Epithelial cell of proximal tubule (primary cell): ENCODE results near the gene EIF4EBP2. TPM values are rescaled to one million over a fixed set of nuclear protein-coding genes. Genes with fewer than 3 reads are reported as not detected.

Experiments used
- DNase-seq: peaks from one replicate; pipeline ENCODE4 v3.0.0-alpha.2; 2011; ENCODE audit warnings: low read depth
- H3K4me3 ChIP-seq: 2 replicates; pipeline ENCODE4 v1.5.1; 2011; ENCODE audit warnings: low read depth, mild to moderate bottlenecking, low read length
- CTCF ChIP-seq: conservative IDR thresholded peaks from 2 replicates; pipeline ENCODE4 v1.5.1; 2012; ENCODE audit warnings: low read depth, mild to moderate bottlenecking, low read length
- total RNA-seq: library from RNA; depleted of rRNA; stranded (reverse); fragments of >200 nt; gene quantifications from 2 replicates; pipeline ENCODE4 v1.2.3, GENCODE V29; 2015

The EIF4EBP2 gene
- 24.3 and 27.9 TPM in 2 replicates for total RNA-seq

DNA sequence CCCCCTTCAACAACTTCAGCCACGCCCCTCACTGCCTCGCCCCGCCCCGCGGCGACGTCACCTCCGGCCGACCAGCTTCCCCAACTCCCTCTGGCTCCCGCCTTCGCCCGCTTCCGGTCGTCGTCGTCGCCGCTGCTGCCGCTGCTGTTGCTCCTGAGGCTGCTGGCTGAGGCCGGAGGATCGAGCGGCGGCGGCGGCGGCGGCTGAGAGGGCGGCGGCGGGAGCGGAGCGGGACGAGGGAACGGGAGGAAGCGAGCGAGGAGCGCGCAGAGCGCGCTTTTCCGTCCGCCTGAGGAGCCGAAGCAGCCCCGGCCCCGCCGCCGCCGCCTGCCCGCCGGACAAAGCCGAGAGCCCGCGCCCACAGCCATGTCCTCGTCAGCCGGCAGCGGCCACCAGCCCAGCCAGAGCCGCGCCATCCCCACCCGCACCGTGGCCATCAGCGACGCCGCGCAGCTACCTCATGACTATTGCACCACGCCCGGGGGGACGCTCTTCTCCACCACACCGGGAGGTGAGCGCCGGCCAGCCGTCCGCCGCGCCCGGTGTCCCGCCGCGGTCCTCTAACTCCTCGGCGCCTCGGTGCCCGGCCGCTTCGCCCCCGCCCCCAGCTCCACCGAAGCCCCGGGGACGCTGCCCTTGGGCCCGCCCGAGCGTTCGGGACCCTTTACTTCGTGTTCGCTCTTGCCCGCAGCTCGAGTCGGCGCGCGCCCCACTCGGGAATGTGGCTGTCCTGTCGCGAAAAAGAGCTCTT is at the start of gene EIF4EBP2:
TSS of gene EIF4EBP2 (plus strand) at position 110 of the 751 bp plus-strand sequence. CDS start at position 367, 257 bp downstream.
- H3K4me3 ChIP-seq = peak within 1 kb of the TSS; percentile 89
- TF ChIP-seq CTCF = no peak
- peak; percentile 45 for DNase-seq

GRCh38 chr10:70354556-70354955 is 49.4 kb upstream of the EIF4EBP2 start:
- no peak for DNase-seq
- TF ChIP-seq CTCF = no peak

DNA sequence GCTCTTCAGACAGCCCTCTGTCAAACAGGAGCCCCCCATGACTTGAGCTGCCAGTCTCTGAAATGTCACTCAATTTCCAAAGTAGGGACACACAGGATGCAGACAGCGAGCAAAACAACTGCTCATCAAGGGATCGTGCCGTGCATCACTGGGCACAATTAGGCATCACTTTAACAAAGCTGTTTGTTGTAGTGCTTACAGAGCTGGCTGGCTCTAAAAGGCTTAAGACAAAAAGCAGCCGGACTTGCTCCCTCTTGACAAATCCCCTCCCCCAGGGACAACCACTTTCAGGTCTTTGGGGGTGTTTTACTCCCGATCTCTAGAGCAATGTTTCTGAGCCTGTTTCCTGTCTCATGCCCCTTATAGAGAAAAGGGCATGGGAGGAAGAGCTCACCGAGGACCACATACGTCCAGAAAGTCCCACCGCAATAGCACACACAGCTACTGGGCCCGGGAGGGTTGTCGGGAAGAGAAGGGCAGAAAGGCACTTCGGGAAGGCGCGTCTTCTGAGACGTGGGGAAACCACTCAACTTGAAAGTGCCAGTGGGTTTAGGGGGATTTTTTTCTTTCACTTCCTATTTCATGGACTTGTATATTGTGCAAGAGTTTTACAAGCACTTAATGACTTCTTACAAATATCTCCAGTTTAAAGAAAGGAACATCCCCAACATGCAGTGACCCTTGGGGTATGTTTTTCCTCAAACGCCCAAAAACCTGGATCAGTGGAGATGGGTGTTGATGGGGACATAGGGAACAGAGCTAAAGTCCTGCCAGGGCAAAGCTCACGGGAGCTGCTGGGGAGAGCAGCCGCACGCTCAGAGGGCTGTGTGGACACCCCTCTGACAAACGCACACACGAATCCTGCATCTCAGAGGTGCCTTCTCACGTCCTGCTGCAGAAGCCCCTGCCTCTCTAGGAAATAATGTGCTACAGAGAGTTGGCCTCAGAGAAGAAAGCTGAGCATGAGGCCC is 48.6 kb upstream of the EIF4EBP2 start:
- no peak for TF ChIP-seq CTCF
- H3K4me3 ChIP-seq = no peak overlapping the region
- DNase-seq = no peak

More at GRCh38 chr10:70354556-70354955, 49.4 kb upstream of the EIF4EBP2 start:
- no peak overlapping the region for H3K4me3 ChIP-seq

- no peak overlapping the region for H3K4me3 ChIP-seq
- TF ChIP-seq CTCF = no peak
- no peak for DNase-seq
These were observed 46.4 kb upstream of the EIF4EBP2 start for GRCh38 chr10:70357565-70357964.

DNA sequence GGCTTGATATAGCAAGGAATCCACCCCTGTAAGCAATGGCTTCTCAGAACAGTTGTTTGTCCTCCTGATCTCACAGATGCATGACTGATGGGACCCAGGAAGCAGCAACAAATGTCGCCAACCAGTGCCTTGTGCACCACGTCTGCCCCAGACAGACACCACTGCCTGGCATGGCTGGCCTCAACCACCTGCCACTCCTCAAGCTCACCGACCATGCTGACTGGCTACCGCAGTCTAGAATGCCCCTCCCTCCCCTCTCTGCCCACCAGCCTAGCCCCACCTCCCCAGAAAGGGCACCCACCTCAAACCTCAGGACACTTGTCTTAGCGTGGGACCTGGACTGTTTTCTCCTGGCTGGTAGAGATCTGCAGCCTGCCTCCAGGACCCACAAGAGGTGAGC is 45.5 kb upstream of the EIF4EBP2 start:
- no peak for TF ChIP-seq CTCF
- no peak for DNase-seq
- no peak overlapping the region for H3K4me3 ChIP-seq

DNA sequence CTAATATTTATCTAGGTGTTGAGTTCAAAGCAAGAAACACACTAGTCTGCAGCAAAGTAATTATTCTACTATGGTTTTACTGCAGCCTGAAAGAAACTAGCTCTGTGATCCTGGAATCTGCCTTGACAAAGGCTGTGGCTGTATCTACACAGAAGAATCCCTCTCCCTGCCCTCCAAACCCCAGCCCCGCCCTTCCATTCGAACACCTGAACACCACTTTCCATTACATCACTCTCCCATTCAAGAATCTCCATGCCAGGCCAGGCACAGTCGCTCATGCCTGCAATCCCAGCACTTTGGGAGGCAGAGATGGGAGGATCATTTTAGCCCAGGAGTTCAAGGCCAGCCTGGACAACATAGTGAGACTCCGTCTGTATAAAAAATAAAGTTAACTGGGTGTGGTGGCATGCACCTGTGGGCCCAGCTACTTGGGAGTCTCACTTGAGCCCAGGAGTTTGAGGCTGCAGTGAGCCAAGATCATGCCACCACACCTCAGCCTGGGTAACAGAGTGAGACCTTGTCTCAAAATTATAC is 44.9 kb upstream of the EIF4EBP2 start:
- DNase-seq = no peak
- TF ChIP-seq CTCF = no peak
- H3K4me3 ChIP-seq = no peak overlapping the region
